Psoas muscle (tissue), 8 donors: ENCODE data around the gene GTF3C1. TPM values are rescaled to one million over a fixed set of nuclear protein-coding genes. Genes with fewer than 3 reads are reported as not detected.

Source experiments
- ATAC-seq, 4 donors: fragments of 200-7000 bp; cut with Tn5 transposase; one replicate each; pipeline ENCODE4 v1.9.1; 2020; ENCODE audit warnings: moderate library complexity in 3 of 4, mild to moderate bottlenecking in 2 of 4
- DNase-seq, 2 donors: peaks; one replicate each; pipeline ENCODE4 v3.0.0-alpha.2; 2020
- H3K27ac ChIP-seq: fragments of 200-600 bp; one replicate; pipeline ENCODE4 v1.8.0; 2022
- H3K27me3 ChIP-seq, 3 donors: fragments of 200-600 bp in 1 of 3; one replicate each; pipeline versions ENCODE4 v1.6.1 to v1.8.0; 2013 to 2022; ENCODE audit warnings: low read length in 2 of 3, mild to moderate bottlenecking in 2 of 3, moderate library complexity in 1 of 3; ENCODE audit not compliant: insufficient read depth in 3 of 3
- H3K36me3 ChIP-seq, 2 donors: fragments of 200-600 bp in 1 of 2; one replicate each; pipeline versions ENCODE4 v1.6.1 to v1.8.0; 2013 to 2022; ENCODE audit warnings: low read depth in 1 of 2, mild to moderate bottlenecking in 1 of 2, moderate library complexity in 1 of 2; ENCODE audit not compliant: insufficient read depth in 1 of 2
- H3K4me1 ChIP-seq: fragments of 200-600 bp; one replicate; pipeline ENCODE4 v1.8.0; 2022
- H3K4me3 ChIP-seq: fragments of 200-600 bp; one replicate; pipeline ENCODE4 v1.8.0; 2022; ENCODE audit warnings: mild to moderate bottlenecking
- H3K9me3 ChIP-seq: fragments of 200-600 bp; one replicate; pipeline ENCODE4 v1.8.0; 2022
- WGBS, 3 donors: extraction: QIAGEN DNeasy Blood & Tissue Kit; methylation state at CpG; one replicate each; pipeline versions ENCODE4 v1.1.6 to v1.1.7; 2013; 5-methylcytosine and 5-hydroxymethylcytosine counted together
- intact Hi-C, 2 donors: fragments of 100-400 bp; cut with DNase I; formaldehyde crosslinking; loops; one replicate each; pipeline versions ENCODE4 v1.11.0 to v1.14.2; 2022
- polyA plus RNA-seq, 3 donors: library from polyadenylated mRNA; stranded (reverse); fragments of 200-250 nt; gene quantifications; one replicate each; pipeline ENCODE4 v1.2.3, GENCODE V29; 2013
- total RNA-seq, 4 donors: library from RNA; stranded (reverse); fragmentation: NEBNext Ultra II Directional in 2 of 4; extraction: Animal tissue kit (Norgen Biotek cat#: 25700) in 2 of 4; gene quantifications; one replicate each; pipeline versions ENCODE4 v1.2.1 to v1.2.4, GENCODE V29; 2021 to 2023
- TF ChIP-seq, protein P1 (sequence below): fragments of 200-600 bp; IDR thresholded peaks from one replicate; pipeline ENCODE4 v1.8.0; 2022; ENCODE audit warnings: antibody characterized with exemption
- donor health status: healthy with polysubstance abuse.
- donor health status: DM: no; HTN: no; CAD: no; lungs with moderate emphysema.
- donor health status: Bipolar disorder and iron deficiency.
- donor health status: healthy.
- donor health status: DM: yes; HTN: yes; CAD: no.
- donor health status: DM: no; HTN: no; CAD: no.
- donor health status: DM: no; HTN: no; CAD: no.
- donor health status: DM: yes; HTN: yes; CAD: no.

GTF3C1 gene
- total and polyA plus RNA-seq, 7 donors = 35.2 to 95.5 (median 50.6) TPM

DNA sequence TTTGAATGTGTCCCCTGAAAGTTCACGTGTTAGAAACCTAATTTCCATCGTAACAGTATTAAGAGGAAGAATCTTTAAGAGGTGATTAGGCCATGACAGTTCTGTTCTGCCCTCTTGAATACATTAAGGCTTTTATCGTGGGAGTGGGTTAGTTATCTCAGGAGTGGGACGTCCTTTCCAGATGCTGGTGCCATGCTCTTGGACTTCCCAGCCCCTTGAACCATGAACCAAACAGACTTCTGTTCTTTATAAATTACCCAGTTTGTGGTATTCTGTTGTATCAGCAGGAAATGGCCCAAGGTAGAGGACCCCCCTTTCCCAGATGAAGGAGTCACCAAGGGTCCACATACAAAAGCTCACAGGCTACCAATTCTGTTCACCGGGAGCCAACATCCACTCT, 10.1 kb downstream of the GTF3C1 start:
- Histone ChIP-seq H3K4me1 (no peaks in the 10 kb centered on the region), H3K4me3 (no peak overlapping the region), H3K27ac (no peak overlapping the region), H3K27me3 (no peaks in the 10 kb centered on the region), H3K36me3 (peaks cover 8 to 98% of the 10 kb centered on the region in 2 donors), H3K9me3 (no peaks in the 10 kb centered on the region)
- DNase-seq (no peak), ATAC-seq (no peak)
- TF ChIP-seq, protein P1, sequence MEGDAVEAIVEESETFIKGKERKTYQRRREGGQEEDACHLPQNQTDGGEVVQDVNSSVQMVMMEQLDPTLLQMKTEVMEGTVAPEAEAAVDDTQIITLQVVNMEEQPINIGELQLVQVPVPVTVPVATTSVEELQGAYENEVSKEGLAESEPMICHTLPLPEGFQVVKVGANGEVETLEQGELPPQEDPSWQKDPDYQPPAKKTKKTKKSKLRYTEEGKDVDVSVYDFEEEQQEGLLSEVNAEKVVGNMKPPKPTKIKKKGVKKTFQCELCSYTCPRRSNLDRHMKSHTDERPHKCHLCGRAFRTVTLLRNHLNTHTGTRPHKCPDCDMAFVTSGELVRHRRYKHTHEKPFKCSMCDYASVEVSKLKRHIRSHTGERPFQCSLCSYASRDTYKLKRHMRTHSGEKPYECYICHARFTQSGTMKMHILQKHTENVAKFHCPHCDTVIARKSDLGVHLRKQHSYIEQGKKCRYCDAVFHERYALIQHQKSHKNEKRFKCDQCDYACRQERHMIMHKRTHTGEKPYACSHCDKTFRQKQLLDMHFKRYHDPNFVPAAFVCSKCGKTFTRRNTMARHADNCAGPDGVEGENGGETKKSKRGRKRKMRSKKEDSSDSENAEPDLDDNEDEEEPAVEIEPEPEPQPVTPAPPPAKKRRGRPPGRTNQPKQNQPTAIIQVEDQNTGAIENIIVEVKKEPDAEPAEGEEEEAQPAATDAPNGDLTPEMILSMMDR = no peak
- intact Hi-C loops = no loop called here
- WGBS, 3 donors = 78 to 79% (median 78%) methylated on average over 5 of the region's 5 CpGs

DNA sequence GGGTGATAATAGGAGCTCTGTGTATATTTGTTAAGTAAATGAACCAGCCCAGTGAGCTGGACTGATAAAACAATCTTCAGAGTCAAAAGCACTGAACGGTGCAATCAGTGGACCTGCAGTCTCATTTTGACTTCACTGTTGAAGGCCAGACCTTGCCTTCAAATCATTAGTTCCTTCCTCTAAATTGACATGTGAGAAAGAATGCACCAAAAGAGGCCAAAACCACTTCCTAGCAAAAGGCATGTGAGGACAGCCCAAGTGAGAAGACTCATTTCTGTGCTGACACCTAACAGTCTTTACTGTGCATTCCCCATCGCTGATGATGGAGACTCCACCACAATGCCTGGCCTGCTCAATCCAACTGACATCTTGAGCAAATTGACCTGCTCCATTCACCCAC, 10.6 kb downstream of the GTF3C1 start:
- WGBS, 3 donors = 93 to 100% (median 98%) methylated on average over 2 of the region's 2 CpGs
- H3K4me1 ChIP-seq = no peaks in the 10 kb centered on the region
- intact Hi-C loops = no loop called here
- no peaks in the 10 kb centered on the region for H3K27me3 ChIP-seq
- peaks cover 8 to 98% of the 10 kb centered on the region in 2 donors for H3K36me3 ChIP-seq
- H3K27ac ChIP-seq = no peak overlapping the region
- no peak for DNase-seq
- no peak for ATAC-seq
- H3K4me3 ChIP-seq = no peak overlapping the region
- TF ChIP-seq, protein P1 = no peak
- no peaks in the 10 kb centered on the region for H3K9me3 ChIP-seq

DNA sequence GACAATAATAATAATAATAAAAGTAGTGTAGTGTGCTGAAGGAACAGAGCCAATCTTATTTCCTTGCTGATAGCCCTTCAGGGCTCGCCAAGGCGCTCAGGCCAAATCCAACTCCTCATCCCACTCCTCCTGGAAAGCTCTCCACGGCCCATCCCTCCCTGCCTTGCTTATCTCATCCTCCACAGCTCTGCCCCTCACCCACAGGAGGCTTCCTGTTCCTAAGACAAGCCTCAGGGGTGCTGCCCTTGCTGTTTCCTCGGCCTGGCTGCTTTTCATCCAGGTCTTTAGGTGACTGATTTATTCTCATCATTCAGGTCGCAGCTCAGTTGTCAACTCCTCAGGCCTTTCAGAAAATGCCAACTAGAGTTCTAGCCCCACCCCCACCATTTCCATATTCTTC, 11.2 kb downstream of the GTF3C1 start:
- Histone ChIP-seq H3K27ac (no peak overlapping the region), H3K9me3 (no peaks in the 10 kb centered on the region), H3K36me3 (peaks cover 8 to 98% of the 10 kb centered on the region in 2 donors), H3K4me1 (no peaks in the 10 kb centered on the region), H3K4me3 (no peak overlapping the region), H3K27me3 (no peaks in the 10 kb centered on the region)
- WGBS, 3 donors = 46 to 57% (median 52%) methylated on average over 5 of the region's 5 CpGs
- DNase-seq = no peak
- intact Hi-C loops = no loop called here
- no peak for ATAC-seq
- TF ChIP-seq, protein P1 = no peak

DNA sequence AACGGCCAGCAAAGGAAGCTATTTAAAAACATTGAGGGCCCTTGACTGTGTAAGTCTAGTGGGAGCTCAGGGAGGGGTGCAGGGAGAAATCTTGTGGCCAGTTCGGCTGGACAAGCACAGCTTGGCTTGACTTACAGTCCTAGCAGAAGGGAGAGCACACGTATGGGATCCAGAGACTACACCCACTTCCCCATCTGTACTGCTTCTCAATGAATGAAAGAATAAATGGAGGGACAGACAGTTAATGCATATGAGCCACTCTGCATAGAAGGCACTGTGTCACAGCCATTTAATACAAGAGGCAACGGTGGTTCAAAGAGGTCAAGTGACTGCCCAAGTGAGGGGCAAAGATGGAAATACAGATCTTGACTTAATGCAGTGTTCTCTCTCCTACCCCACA, 15.5 kb downstream of the GTF3C1 start:
- no peaks in the 10 kb centered on the region for H3K27me3 ChIP-seq
- no peak overlapping the region for H3K27ac ChIP-seq
- H3K4me3 ChIP-seq = no peak overlapping the region
- WGBS, 3 donors = 86 to 92% (median 87%) methylated on average over 4 of the region's 4 CpGs
- H3K4me1 ChIP-seq = peaks cover 28% of the 10 kb centered on the region
- H3K9me3 ChIP-seq = no peaks in the 10 kb centered on the region
- peaks cover 5 to 90% of the 10 kb centered on the region in 2 donors for H3K36me3 ChIP-seq
- TF ChIP-seq, protein P1 = no peak
- no peak for ATAC-seq
- DNase-seq = peak in 1 of 2 donors; percentile 3
- intact Hi-C loops = loop anchor here in 1 of 2 donors (5.0 kb wide), 1 partner anchor 52 kb away; no protein-coding TSS in a partner anchor
